GM12875 (cell line): ENCODE results near the gene MBNL1.

Experiments
- H3K4me3 ChIP-seq: one replicate; pipeline ENCODE4 v1.5.1; 2011; ENCODE audit warnings: low read depth, low read length, control low read depth
- CTCF ChIP-seq: IDR thresholded peaks from 2 replicates; pipeline ENCODE4 v1.5.1; 2011; ENCODE audit warnings: low read depth, mild to moderate bottlenecking, control low read depth, inconsistent platforms, low read length, moderate library complexity, borderline replicate concordance; ENCODE audit not compliant: insufficient read depth

MBNL1 gene

GRCh38 chr3:152460936-152461335, 192.2 kb downstream of the MBNL1 start:
- no peak overlapping the region for H3K4me3 ChIP-seq

DNA sequence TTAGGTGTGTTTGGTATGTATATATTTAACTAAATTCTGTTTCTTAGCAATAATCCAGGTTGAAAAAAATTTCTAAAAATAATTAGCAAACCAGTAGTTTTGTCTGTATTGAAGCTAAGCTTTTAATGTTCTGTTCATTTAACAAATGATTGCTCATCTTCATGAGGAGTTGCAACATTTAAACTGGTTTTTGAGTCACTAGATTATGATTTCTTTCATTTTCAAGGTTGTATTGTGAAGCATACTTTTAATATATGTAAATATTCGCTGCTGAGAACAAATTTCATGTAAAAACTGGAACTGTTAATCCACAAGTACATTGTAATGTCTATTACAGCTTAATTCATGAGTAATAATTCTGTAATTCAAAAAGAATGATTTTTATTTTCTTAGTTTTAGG, 192.7 kb downstream of the MBNL1 start:
- TF ChIP-seq CTCF = no peak
- no peak overlapping the region for H3K4me3 ChIP-seq

More at GRCh38 chr3:152460936-152461335, 192.2 kb downstream of the MBNL1 start:
- no peak for TF ChIP-seq CTCF

GRCh38 chr3:152466784-152467183, 198.1 kb downstream of the MBNL1 start:
- TF ChIP-seq CTCF = peak; percentile 21; the same call in 1 of the 2 replicates
- H3K4me3 ChIP-seq = no peak overlapping the region

- H3K4me3 ChIP-seq = no peak overlapping the region
- no peak for TF ChIP-seq CTCF
Observed at GRCh38 chr3:152469248-152470025, 200.7 kb downstream of the MBNL1 start.

GRCh38 chr3:152470095-152470494, 201.4 kb downstream of the MBNL1 start:
- TF ChIP-seq CTCF = no peak
- no peak overlapping the region for H3K4me3 ChIP-seq

- H3K4me3 ChIP-seq = no peak overlapping the region
- TF ChIP-seq CTCF = no peak
Observed at GRCh38 chr3:152470893-152471292, 202.2 kb downstream of the MBNL1 start.

- TF ChIP-seq CTCF = peak; percentile 53; the same call in 1 of the 2 replicates
- no peak overlapping the region for H3K4me3 ChIP-seq
Observed at GRCh38 chr3:152471814-152472671, 203.3 kb downstream of the MBNL1 start.
